ENCODE measurements around the gene CCDC92.
"Not testable (repeated sequence)": the region's sequence is repeated elsewhere in the genome, so short reads cannot be mapped to it uniquely, and the experiment has no call there.

The CCDC92 gene

GRCh38 chr12:123911672-123912409 lies 60.8 kb downstream of the CCDC92 start:
- not testable (repeated sequence) for DNase-seq (ENCODE audit: extremely low read depth in 1 of 2, low read depth in 1 of 2)

DNA sequence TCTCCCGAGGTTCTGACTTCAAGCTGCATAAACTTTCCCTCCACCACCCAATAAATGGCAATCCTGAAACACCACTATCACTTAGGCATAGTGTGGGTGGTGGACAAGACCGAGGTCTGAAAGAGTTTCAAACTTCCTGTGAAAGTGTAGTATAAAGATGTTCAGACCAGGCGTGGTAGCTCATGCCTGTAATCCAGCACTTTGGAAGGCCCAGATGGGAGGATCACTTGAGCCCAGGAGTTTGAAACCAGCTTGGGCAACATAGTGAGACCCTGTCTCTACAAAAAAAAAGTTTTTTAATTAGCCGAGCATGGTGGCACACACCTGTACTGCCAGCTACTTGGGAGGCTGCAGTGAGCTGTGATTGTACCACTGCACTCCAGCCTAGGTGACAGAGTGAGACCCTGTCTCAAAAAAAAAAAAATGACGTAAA lies 61.9 kb downstream of the CCDC92 start:
- DNase-seq (ENCODE audit: extremely low read depth in 1 of 2, low read depth in 1 of 2): no peak

DNA sequence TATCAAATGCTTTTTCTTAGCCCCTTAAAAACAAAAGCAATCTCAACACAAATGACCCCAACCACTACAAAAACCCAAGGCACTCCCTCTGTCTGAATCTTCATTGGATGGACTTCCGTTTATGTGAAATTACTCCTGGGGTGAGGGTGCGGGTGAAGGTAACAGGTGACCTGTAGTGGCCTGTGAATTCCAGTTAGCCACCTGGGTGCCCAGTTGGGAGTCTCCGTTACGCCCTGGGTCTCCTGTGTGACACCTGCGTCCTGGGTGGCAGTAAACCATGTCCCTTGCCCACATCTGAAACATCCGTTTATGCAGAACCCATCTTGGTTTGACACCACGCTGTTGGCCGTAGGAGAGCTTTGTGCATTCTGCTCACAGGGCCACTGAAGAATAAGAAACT lies 62.6 kb downstream of the CCDC92 start:
- DNase-seq (ENCODE audit: extremely low read depth in 1 of 2, low read depth in 1 of 2): no peak

- DNase-seq (ENCODE audit: extremely low read depth in 1 of 2, low read depth in 1 of 2): no peak
Observed at GRCh38 chr12:123908884-123909725, 63.5 kb downstream of the CCDC92 start.

GRCh38 chr12:123907726-123908476 lies 64.7 kb downstream of the CCDC92 start:
- no peak for DNase-seq (ENCODE audit: extremely low read depth in 1 of 2, low read depth in 1 of 2)

GRCh38 chr12:123906711-123907420 lies 65.8 kb downstream of the CCDC92 start:
- DNase-seq (ENCODE audit: extremely low read depth in 1 of 2, low read depth in 1 of 2): no peak

- peak; percentile 8 to 41 for DNase-seq (ENCODE audit: extremely low read depth in 1 of 2, low read depth in 1 of 2)
Observed at GRCh38 chr12:123905319-123905925, 67.2 kb downstream of the CCDC92 start.

DNA sequence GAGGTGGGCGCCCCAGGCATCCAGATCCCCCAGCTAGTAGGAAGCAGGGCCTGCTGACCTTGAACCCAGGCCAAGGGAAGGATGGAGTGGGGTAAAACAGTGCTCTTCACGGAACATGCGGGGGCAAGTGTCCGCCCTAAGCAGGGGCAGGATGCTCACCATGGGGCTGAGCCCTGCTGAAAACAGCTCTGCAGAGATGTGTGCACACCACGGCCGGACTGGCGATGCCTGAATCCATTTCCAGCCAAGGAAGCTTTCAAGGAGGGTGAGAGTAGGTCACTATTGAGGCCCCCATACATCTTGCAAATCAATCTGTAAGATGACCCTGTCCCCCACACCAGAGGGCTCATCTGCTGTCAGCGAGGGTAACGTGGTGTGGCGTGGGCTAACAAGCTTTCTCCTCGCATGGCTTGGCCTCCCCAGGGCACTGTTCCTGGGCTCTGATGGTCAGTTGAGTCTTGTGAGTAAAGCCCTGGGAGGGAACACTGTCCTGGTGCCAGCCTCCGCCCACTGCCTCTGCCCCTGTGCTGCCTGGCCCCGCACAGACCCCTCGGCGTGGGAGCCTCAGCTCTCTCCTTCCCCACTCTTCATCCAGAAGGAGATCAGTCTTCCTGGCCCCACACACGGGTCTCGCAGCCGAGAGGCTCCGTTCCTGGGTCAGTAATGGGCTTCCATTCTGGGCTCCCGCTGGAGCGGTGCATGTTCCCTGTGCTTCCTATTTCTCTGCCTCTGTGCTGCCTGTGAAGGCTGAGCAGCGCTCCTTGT lies 69.1 kb downstream of the CCDC92 start:
- no peak for DNase-seq (ENCODE audit: extremely low read depth in 1 of 2, low read depth in 1 of 2)

- no peak for DNase-seq (ENCODE audit: extremely low read depth in 1 of 2, low read depth in 1 of 2)
Observed at GRCh38 chr12:123902821-123903220, 69.8 kb downstream of the CCDC92 start.

- DNase-seq (ENCODE audit: extremely low read depth in 1 of 2, low read depth in 1 of 2): peak in 1 of 2 donors; percentile 9
Observed at GRCh38 chr12:123900871-123901376, 71.7 kb downstream of the CCDC92 start.

- DNase-seq (ENCODE audit: extremely low read depth in 1 of 2, low read depth in 1 of 2): no peak
Observed at GRCh38 chr12:123899368-123899767, 73.3 kb downstream of the CCDC92 start.

GRCh38 chr12:123898673-123899072 lies 74.0 kb downstream of the CCDC92 start:
- no peak for DNase-seq (ENCODE audit: extremely low read depth in 1 of 2, low read depth in 1 of 2)

- no peak for DNase-seq (ENCODE audit: extremely low read depth in 1 of 2, low read depth in 1 of 2)
Observed at GRCh38 chr12:123897221-123897620, 75.4 kb downstream of the CCDC92 start.

DNA sequence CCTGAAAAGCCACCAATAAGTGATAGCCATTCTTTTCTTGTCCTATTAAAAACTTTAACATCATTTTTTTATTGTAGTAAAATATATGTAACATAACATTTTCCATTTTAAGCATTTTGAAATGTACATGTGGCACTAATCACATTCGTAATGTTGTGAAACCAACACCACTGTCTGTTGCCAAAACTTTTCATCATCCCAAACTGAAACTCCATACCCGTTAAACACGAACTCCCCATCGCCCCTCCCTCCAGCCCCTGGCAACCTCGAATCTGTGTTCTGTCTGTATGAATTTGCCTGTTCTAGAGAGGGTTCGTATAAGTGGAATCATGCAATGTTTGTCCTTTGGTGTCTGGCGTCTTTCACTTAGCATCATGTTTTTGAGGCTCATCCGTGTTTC lies 75.9 kb downstream of the CCDC92 start:
- DNase-seq (ENCODE audit: extremely low read depth in 1 of 2, low read depth in 1 of 2): no peak

- no peak for DNase-seq (ENCODE audit: extremely low read depth in 1 of 2, low read depth in 1 of 2)
Observed at GRCh38 chr12:123895451-123895850, 77.2 kb downstream of the CCDC92 start.

GRCh38 chr12:123894823-123895345 lies 77.7 kb downstream of the CCDC92 start:
- DNase-seq (ENCODE audit: extremely low read depth in 1 of 2, low read depth in 1 of 2): no peak

DNA sequence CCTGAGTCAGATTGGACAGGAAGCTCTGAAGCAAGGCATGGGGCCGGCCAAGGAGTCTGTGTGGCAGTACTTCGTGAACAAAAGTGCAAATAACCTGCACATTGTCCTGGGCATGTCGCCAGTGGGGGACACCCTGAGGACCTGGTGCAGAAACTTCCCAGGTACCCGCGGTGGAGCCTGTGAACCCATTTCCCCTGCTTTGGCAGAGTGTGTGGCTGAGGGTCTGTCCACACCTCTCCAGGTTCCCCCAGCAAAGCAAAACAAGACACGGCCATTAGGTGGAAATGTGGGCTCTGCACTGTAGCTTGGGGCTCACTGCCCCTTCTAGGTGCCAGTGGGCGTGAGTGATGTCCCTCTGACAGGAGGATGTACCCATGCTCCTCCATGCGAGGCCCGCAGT lies 79.4 kb downstream of the CCDC92 start:
- no peak for DNase-seq (ENCODE audit: extremely low read depth in 1 of 2, low read depth in 1 of 2)

- no peak for DNase-seq (ENCODE audit: extremely low read depth in 1 of 2, low read depth in 1 of 2)
Observed at GRCh38 chr12:123892853-123893252, 79.8 kb downstream of the CCDC92 start.

- DNase-seq (ENCODE audit: extremely low read depth in 1 of 2, low read depth in 1 of 2): no peak
Observed at GRCh38 chr12:123892180-123892559, 80.5 kb downstream of the CCDC92 start.
